Measurements from ENCODE around the gene STK38L. TPM values are rescaled to one million over a fixed set of nuclear protein-coding genes. Genes with fewer than 3 reads are reported as not detected.

Gene STK38L
- total and polyA plus RNA-seq, 9 of the 15 experiments (the other 6 are each of a cell fraction or from before 2014, with no cell fraction given) = 2.6 to 10.7 (median 6.9) TPM

DNA sequence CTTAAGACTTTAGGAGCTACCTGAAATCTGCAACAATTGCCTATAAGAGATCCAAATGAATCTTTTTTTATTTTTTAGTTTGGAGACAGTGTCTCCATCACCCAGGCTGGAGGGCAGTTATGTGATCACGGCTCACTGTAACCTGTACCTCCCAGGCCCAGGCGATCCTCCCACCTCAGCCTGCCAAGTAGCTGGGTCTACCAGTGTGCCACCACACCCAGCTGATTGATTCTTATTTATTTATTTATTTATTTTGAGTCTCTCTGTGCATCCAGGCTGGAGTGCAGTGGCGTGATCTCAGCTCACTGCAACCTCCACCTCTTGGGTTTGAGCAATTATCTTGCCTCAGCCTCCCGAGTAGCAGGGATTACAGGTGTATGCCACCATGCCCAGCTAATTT is 26.1 kb downstream of the STK38L start (continued):
- no peak for TF ChIP-seq FOXA3 (CRISPR knock-in tag; conservative IDR thresholded peaks at IDR 0.05 in 1 of 2, IDR thresholded peaks at IDR 0.05 in 1 of 2)
- TF ChIP-seq ZNF398 (CRISPR knock-in tag; IDR thresholded peaks at IDR 0.05) = no peak
- no peak for TF ChIP-seq HNRNPK (IDR thresholded peaks at IDR 0.05; ENCODE audit: low read depth, low read length, poor library complexity, severe bottlenecking)
- no peak for TF ChIP-seq SRSF9 (IDR thresholded peaks at IDR 0.05; ENCODE audit: borderline replicate concordance, low read depth, low read length)
- TF ChIP-seq ZNF239 (CRISPR knock-in tag; IDR thresholded peaks at IDR 0.05) = no peak
- TF ChIP-seq SIX5 (IDR thresholded peaks at IDR 0.05; ENCODE audit: borderline replicate concordance in 1 of 2, insufficient read depth in 1 of 2, low read depth in 1 of 2, low read length in 2 of 2) = no peak
- no peak for TF ChIP-seq CREB3L1 (IDR thresholded peaks at IDR 0.05; ENCODE audit: borderline replicate concordance, low read depth)
- no peak for TF ChIP-seq ZZZ3 (IDR thresholded peaks at IDR 0.05)
- no peak for TF ChIP-seq RNF2 (IDR thresholded peaks at IDR 0.05)

Measured in K562 (cell line).